ENCODE measurements around the gene YWHAG.

- TF ChIP-seq CTCF (IDR thresholded peaks at IDR 0.05), result no peak
- TF ChIP-seq POLR2A (IDR thresholded peaks at IDR 0.05), result no peak
Measured at GRCh38 chr7:76326646-76327233, 32.1 kb downstream of the YWHAG start.
